Liver (tissue), 3 donors: ENCODE data around the gene ZNF366.

Source experiments
- RAD21 ChIP-seq, 2 donors: IDR thresholded peaks; 2 replicates each; pipeline ENCODE4 v1.6.1; 2016; ENCODE audit warnings: antibody characterized with exemption in 2 of 2, mild to moderate bottlenecking in 2 of 2
- TAF1 ChIP-seq: conservative IDR thresholded peaks from 2 replicates; pipeline ENCODE4 v1.6.1; 2016; ENCODE audit warnings: antibody characterized with exemption, mild to moderate bottlenecking
- TF ChIP-seq, protein P1 (sequence below): fragments of 150-350 bp; IDR thresholded peaks from 2 replicates; pipeline ENCODE4 v1.5.1; 2017; ENCODE audit warnings: improper control_type of control experiment, low read depth, low read length; ENCODE audit not compliant: missing input control
- TF ChIP-seq, protein P2 (sequence below): IDR thresholded peaks from 2 replicates; pipeline ENCODE4 v1.6.1; 2016; ENCODE audit warnings: antibody characterized with exemption
- donor health status: healthy.
- donor health status: healthy.

DNA sequence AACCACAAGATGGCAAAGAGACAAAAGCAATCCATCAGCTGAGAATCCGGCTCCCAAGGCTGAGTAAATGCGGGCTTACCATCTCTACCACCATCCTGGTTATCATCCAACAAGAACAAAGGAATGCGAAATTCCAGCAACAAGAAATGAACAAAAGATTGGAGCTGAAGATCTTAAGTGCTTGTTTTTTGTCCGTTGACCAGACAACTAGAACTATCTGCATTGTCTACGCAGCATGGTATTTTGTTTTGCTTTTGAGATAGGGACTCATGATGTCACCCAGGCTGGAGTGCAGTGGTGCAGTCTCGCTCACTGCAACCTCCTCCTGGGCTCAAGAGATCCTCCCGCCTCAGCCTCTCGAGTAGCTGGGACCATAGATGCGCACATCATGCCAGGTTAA lies 88.9 kb downstream of the ZNF366 start:
- TF ChIP-seq RAD21 (IDR thresholded peaks at IDR 0.05) (no peak), TAF1 (no peak)
- TF ChIP-seq, protein P1, sequence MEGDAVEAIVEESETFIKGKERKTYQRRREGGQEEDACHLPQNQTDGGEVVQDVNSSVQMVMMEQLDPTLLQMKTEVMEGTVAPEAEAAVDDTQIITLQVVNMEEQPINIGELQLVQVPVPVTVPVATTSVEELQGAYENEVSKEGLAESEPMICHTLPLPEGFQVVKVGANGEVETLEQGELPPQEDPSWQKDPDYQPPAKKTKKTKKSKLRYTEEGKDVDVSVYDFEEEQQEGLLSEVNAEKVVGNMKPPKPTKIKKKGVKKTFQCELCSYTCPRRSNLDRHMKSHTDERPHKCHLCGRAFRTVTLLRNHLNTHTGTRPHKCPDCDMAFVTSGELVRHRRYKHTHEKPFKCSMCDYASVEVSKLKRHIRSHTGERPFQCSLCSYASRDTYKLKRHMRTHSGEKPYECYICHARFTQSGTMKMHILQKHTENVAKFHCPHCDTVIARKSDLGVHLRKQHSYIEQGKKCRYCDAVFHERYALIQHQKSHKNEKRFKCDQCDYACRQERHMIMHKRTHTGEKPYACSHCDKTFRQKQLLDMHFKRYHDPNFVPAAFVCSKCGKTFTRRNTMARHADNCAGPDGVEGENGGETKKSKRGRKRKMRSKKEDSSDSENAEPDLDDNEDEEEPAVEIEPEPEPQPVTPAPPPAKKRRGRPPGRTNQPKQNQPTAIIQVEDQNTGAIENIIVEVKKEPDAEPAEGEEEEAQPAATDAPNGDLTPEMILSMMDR = no peak
- TF ChIP-seq, protein P2, sequence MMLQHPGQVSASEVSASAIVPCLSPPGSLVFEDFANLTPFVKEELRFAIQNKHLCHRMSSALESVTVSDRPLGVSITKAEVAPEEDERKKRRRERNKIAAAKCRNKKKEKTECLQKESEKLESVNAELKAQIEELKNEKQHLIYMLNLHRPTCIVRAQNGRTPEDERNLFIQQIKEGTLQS = no peak
